ENCODE results near the gene EMP2. TPM values are rescaled to one million over a fixed set of nuclear protein-coding genes. Genes with fewer than 3 reads are reported as not detected.
A peak's percentile ranks its signal among the peaks of the same experiment; 100 is the strongest.

EMP2 gene
- total and polyA plus RNA-seq, 4 donors: 74.3 to 286 (median 117) TPM

GRCh38 chr16:10608687-10609401, 28.4 kb upstream of the EMP2 start:
- Histone ChIP-seq H3K9me3 (ENCODE audit: control insufficient read depth in 4 of 4, insufficient read depth in 3 of 4, low read length in 3 of 4) (no peaks in the 10 kb centered on the region), H3K36me3 (ENCODE audit: control insufficient read depth in 4 of 4, insufficient read depth in 4 of 4, low read length in 4 of 4) (no peaks in the 10 kb centered on the region), H3K9ac (ENCODE audit: insufficient read depth in 1 of 2, low read length in 2 of 2) (no peak overlapping the region), H3K27me3 (ENCODE audit: control insufficient read depth in 3 of 3, insufficient read depth in 3 of 3, low read length in 2 of 3) (no peaks in the 10 kb centered on the region), H3K4me3 (no peak overlapping the region), H3K27ac (ENCODE audit: low read depth in 1 of 2, low read length in 1 of 2) (peak overlapping the region; percentile 13 to 81), H3K4me1 (ENCODE audit: control insufficient read depth in 5 of 5, insufficient read depth in 5 of 5, low read length in 5 of 5) (peaks cover 0 to 8% (median 5%) of the 10 kb centered on the region in 5 donors)
- TF ChIP-seq CTCF (IDR thresholded peaks at IDR 0.05; ENCODE audit: control extremely low read depth, extremely low read depth): no peak
- DNase-seq: peak; percentile 47 to 84 (median 67)
- WGBS, 2 donors: 54 to 67% methylated on average over 11 of the region's 11 CpGs
- peak; percentile 56 for ATAC-seq (ENCODE audit: insufficient read depth, low FRiP score)

GRCh38 chr16:10607157-10607556, 26.8 kb upstream of the EMP2 start:
- ATAC-seq (ENCODE audit: insufficient read depth, low FRiP score): no peak
- 81 to 82% methylated on average over 3 of the region's 3 CpGs for WGBS, 2 donors

GRCh38 chr16:10606607-10607006, 26.2 kb upstream of the EMP2 start:
- Histone ChIP-seq H3K4me3 (no peak overlapping the region), H3K4me1 (ENCODE audit: control insufficient read depth in 5 of 5, insufficient read depth in 5 of 5, low read length in 5 of 5) (peaks cover 0 to 8% (median 6%) of the 10 kb centered on the region in 5 donors), H3K9ac (ENCODE audit: insufficient read depth in 1 of 2, low read length in 2 of 2) (no peak overlapping the region), H3K9me3 (ENCODE audit: control insufficient read depth in 4 of 4, insufficient read depth in 3 of 4, low read length in 3 of 4) (no peaks in the 10 kb centered on the region), H3K36me3 (ENCODE audit: control insufficient read depth in 4 of 4, insufficient read depth in 4 of 4, low read length in 4 of 4) (no peaks in the 10 kb centered on the region), H3K27me3 (ENCODE audit: control insufficient read depth in 3 of 3, insufficient read depth in 3 of 3, low read length in 2 of 3) (no peaks in the 10 kb centered on the region), H3K27ac (ENCODE audit: low read depth in 1 of 2, low read length in 1 of 2) (no peak overlapping the region)
- TF ChIP-seq CTCF (IDR thresholded peaks at IDR 0.05; ENCODE audit: control extremely low read depth, extremely low read depth): no peak
- ATAC-seq (ENCODE audit: insufficient read depth, low FRiP score) (no peak), DNase-seq (no peak)
- WGBS, 2 donors: 79 to 83% methylated on average over 6 of the region's 6 CpGs

More at GRCh38 chr16:10607157-10607556, 26.8 kb upstream of the EMP2 start:
- Histone ChIP-seq H3K4me1 (ENCODE audit: control insufficient read depth in 5 of 5, insufficient read depth in 5 of 5, low read length in 5 of 5) (peaks cover 0 to 8% (median 5%) of the 10 kb centered on the region in 5 donors), H3K9me3 (ENCODE audit: control insufficient read depth in 4 of 4, insufficient read depth in 3 of 4, low read length in 3 of 4) (no peaks in the 10 kb centered on the region), H3K36me3 (ENCODE audit: control insufficient read depth in 4 of 4, insufficient read depth in 4 of 4, low read length in 4 of 4) (no peaks in the 10 kb centered on the region), H3K27ac (ENCODE audit: low read depth in 1 of 2, low read length in 1 of 2) (no peak overlapping the region), H3K9ac (ENCODE audit: insufficient read depth in 1 of 2, low read length in 2 of 2) (no peak overlapping the region), H3K27me3 (ENCODE audit: control insufficient read depth in 3 of 3, insufficient read depth in 3 of 3, low read length in 2 of 3) (no peaks in the 10 kb centered on the region), H3K4me3 (no peak overlapping the region)
- no peak for DNase-seq
- TF ChIP-seq CTCF (IDR thresholded peaks at IDR 0.05; ENCODE audit: control extremely low read depth, extremely low read depth): no peak
